GOT3 (cell line): ENCODE measurements around the gene MYO15A.

Experiments
- DNase-seq: peaks from one replicate; lab custom pipeline; 2025; ENCODE audit warnings: mixed read lengths; lab: John Stamatoyannopoulos, UW

The MYO15A gene, protein sequence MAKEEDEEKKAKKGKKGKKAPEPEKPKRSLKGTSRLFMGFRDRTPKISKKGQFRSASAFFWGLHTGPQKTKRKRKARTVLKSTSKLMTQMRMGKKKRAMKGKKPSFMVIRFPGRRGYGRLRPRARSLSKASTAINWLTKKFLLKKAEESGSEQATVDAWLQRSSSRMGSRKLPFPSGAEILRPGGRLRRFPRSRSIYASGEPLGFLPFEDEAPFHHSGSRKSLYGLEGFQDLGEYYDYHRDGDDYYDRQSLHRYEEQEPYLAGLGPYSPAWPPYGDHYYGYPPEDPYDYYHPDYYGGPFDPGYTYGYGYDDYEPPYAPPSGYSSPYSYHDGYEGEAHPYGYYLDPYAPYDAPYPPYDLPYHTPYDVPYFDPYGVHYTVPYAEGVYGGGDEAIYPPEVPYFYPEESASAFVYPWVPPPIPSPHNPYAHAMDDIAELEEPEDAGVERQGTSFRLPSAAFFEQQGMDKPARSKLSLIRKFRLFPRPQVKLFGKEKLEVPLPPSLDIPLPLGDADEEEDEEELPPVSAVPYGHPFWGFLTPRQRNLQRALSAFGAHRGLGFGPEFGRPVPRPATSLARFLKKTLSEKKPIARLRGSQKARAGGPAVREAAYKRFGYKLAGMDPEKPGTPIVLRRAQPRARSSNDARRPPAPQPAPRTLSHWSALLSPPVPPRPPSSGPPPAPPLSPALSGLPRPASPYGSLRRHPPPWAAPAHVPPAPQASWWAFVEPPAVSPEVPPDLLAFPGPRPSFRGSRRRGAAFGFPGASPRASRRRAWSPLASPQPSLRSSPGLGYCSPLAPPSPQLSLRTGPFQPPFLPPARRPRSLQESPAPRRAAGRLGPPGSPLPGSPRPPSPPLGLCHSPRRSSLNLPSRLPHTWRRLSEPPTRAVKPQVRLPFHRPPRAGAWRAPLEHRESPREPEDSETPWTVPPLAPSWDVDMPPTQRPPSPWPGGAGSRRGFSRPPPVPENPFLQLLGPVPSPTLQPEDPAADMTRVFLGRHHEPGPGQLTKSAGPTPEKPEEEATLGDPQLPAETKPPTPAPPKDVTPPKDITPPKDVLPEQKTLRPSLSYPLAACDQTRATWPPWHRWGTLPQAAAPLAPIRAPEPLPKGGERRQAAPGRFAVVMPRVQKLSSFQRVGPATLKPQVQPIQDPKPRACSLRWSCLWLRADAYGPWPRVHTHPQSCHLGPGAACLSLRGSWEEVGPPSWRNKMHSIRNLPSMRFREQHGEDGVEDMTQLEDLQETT (N-terminal part only)

DNA sequence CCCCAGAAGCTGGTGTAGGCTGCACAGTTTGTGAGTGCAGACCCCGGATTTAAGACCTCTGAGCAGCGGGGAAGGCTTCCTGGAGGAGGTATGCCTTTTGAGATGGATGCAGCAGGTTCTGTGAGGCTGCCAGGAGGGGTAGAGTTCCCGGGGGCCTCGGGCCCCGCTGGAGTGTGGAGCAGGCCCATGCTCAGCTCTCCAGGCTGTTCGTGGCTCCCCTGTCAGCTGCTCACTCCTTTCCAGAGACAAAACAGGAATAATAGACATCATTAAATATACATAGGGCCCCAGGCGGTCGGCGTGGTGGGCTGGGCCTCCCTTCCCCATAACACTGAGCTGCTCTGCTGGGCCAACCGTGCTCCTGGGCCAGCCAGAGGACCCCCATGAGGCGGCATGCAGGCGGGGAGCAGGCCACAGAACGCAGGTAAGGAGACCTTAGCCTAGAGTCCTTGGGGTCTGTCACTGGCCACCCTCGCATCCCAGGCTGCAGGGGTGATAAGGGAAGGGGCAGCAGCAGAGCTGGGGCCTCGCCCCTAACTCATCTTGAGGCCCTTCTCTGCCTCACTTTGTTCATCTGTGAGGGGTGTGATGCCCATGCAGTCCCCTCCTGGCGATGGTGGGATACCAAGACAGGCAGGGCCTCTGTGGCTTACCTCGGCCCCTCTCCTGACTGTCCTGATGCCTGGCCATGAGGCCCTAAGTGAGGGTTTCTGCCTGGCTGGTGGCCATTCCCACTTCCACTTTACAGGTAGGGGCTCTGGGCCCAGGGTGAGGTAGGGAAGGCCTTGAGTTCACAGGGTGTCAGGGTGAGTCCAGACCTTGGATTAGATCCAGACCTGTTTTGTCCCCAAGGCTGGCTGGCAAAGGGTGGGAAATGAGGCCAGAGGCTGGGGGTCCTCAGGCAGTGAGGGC, at the start of gene MYO15A:
Gene MYO15A (plus strand): TSS at position 356 of the 912 bp plus-strand sequence. CDS start 10,045 bp downstream, outside the sequence.
- no peak for DNase-seq

DNA sequence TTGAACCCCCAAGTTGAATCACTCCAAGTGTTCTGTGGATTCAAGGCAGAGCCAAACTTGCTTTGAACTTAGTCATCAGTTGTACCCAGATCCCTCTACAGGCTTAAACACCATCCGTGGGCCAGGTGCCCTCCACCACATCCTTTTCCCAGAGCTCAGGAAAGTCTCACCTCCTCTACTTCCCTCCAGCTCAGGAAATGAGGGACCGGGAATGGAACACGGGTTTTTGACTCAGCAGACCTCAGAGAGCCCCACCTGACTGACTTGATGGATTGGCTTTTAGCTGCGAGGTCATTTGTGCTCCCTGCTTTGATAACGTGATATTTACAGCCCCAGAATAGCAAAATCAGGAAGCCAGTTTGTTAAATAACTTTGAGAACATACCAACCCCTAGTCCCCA, 49.3 kb upstream of the MYO15A start:
- DNase-seq, result no peak

DNA sequence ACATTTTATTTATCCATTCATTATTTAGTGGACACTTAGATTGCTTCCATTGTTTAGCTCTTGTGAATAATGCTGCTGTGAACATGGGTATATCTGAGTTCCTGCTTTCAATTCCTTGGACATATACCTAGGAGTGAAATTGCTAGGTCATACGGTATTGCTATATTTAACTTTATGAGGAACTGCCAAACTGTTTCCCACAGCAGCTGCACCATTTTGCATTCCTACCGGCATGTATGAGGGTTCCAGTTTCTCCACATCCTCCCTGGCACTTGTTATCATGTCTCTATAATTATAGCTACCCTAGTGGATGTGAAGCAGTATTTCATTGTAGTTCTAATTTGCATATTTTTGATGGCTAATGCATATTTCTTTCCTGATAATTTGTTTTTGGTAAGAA, 44.5 kb upstream of the MYO15A start:
- no peak for DNase-seq

DNA sequence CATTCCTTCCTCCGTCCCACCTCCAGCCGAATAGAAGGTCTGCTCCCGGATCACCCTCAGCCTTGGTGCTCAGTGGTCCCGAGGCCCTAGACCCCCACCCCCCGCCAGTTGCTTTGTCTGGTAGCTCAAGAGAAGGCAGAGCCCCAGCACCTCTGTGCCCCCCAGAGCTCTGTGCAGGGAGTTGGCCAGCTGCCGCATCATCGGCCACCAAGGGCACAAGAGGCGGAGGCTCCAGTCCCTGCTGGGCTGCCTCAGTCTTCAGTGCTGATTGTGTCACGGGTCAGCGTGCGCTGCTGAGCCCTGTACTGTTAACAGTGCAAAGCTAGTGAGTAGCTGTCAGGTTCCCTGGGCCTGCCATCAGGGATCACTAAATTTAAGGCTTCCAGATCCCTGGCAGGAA, 43.0 kb upstream of the MYO15A start:
- DNase-seq, result no peak

DNA sequence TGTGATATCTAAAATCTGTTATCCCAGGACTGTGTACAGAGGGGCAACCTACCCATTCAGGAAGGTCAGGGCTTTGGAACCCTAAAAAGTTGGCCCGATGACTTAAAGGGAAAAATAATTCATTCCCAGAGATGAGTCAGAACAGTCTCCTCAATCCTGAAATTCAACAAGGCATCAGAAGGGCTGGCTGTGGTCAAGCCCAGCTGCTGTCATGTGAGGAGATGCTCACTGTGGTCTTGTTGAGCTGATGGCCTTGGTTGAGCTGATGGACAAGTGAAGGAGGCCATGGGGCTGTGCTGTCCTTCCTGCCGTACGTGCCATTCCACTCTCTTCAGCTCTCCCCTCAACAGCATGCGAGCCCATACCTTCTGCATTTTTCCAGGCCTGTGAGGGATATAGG, 41.7 kb upstream of the MYO15A start:
- DNase-seq, result no peak

DNA sequence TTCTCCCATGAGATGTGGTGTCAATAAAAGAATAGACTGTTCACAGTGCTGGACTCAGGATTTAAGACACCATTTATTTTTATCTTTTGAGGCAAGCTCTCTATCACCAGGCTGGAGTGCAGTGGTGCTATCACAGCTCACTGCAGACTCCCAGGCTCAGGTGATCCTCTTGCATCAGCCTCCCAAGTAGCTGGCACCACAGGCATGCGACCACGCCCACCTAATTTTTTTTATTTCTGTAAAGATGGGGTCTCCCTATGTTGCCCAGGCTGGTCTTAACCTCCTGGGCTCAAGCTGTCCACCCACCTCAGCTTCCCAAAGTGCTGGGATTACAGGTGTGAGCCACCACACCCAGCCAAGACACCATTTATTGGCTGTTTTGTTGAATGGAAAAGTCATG, 39.5 kb upstream of the MYO15A start:
- DNase-seq, result no peak

DNA sequence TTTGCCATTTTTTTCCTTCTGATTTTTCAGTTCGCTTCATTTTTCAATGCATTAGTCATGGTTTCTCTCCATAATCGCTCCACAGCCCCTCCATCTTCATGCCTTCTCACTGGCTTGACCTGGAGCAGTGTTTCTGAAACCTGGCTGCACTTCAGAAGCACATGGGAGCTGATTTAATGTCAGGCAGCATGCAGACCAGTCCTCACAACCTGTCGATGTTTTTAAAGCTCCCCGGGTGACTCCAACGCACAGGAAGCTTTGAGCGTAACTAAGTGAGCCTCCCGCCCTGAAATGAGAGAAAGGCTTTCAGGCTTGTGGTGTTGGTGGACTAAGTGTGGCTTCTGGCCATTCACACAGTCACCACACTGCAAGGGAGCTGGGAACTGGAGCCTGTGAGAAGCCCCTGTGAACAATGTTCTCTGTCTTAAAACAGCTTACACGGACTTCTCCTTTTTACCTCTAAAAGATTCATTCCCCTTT, 37.7 kb upstream of the MYO15A start:
- no peak for DNase-seq

DNA sequence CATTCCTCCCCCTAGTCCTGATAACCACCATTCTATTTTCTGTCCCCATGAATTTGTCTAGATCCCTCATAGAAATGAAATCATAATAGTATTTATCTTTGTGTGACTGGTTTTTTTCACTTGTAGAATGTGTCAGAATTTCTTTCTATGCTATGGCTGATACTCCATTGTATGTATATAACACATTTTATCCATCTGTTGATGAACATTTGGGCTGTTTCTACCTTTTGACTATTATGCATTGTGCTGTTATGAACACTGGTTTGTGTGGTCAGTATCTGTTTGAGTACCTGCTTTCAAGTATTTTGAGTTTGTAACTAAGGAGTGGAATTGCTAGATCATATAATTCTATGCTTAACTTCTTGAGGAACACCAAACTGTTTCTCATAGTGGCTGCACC, 36.8 kb upstream of the MYO15A start:
- no peak for DNase-seq

DNA sequence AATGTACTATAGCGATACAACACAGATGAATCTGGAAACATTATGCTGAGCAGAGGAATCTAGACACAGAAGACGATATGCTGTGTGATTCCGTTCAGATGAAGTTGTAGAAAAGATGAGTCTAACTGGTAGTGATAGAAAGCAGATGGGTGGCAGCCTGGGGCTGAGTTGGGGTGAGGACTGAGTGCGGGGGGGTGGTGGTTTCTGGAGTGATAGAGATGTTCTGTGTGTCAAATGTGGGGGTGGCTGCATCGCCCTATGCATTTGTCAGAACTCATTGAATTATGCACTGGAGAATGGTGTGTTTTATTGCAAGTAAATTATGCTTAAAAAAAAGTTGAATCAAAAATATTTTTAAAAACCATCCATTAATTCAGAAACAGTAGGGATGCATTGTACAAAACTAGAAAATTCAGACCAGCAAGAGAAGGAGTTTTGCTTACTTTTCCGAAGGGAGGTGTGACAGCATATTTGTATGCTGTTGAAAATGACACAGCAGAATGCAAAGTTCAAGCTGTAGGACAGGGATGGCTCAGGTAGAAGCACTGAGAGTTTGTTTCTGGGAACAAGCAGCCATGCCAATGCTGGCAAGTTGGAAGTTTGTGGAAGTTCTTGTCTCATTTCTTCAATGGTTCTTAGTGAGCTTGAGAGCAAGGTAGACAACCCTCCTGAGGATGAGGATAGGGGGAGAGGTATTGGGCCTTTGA, 33.8 kb upstream of the MYO15A start:
- DNase-seq, result no peak

DNA sequence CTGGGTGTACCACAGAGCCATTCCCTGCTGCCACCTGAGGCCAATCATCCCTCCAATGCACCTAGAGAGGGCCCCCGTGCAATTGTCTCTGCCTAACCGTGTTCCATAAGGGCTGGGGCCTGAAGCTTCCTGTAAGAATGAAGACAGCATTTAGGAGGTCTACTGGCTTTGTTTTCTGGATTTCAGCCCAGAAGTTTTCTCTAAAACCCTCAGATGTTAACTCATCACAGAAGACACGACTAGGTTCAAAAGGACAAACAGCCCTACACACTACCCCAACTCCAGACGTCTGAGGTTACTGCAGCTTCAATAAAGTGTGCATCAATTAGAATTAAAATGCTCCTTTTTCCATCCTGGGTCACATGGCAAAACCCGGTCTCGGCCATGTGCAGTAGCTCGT, 31.6 kb upstream of the MYO15A start:
- no peak for DNase-seq

DNA sequence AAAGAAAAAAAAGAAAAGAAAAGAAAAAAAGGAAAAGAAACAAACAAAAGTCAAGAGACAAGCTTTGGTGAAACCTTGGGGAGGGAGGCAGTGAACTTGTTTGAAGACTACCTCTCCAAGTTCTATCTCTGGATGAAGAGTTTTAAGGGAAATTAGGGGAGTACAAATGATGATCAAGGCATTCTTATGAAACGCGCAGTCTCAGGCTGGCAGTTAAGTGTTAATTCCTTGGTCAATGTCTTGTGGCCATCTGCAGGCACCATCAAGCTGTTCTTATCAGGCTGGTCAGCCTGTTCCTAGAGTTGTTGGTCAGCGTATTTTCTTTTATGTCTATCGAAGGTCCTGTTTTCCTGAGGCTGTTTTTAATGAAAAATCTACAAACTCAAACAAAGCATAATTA, 29.0 kb upstream of the MYO15A start:
- DNase-seq, result no peak

DNA sequence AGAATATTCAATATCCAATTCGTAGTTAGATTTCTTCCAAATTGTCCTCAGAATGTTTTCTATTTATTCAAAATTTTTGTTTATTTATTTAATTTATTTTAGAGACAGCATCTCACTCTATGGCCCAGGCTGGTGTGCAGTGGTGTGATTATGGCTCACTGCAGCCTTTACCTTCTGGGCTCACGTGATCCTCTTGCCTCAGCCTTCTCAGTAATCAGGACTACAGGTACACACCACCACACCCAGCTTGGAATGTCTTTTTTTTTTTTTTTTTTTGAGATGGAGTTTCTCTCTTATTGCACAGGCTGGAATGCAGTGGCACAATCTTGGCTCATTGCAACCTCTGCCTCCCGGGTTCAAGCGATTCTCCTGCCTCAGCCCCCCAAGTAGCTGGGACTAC, 24.3 kb upstream of the MYO15A start:
- DNase-seq, result no peak

DNA sequence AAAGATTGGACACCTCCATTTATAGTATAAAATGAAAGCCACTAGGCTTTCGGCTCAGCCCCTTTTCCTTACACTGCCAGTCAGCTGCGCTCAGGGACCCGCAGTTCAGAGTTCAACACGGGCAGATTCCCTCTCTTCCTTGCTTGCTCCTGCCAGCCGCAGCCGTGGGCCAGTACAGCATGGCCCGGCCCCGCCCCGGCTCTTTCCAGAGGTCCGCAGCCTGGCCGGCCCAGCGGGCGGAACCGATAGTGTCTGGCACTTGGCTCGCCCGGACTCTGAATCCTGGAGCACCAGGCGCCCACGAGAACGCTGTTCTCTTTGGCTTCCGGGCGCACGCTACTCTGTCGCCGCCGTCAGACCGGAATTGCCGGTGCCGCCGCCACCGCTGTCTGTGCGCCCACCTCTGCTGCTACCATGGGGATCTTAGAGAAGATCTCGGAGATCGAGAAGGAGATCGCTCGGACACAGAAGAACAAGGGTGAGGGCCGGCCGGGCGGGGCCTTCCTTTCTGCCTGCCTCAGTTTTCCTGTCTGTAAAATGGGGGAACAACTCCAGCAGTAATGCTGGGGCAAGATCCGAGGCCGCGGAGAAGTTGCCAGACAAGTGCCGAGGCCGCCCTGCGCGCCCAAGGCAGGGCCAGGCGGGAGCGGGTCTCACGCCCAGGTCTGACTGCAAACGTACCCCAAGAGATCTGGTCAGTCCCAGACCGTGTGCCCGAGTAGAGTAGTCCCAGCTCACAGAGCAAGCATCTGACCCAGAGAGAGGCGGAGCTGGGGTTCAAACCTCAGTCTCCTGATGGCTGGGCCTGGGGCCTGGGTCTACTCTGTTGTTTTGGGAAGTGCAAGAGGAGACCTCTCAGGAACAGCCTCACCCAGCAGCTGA, 20.7 kb upstream of the MYO15A start, which contains the start of gene DRG2:
Gene DRG2 (plus strand): TSS at position 339 of the 882 bp plus-strand sequence. CDS start 76 bp downstream, at position 415.
- peak; percentile 84 for DNase-seq

DNA sequence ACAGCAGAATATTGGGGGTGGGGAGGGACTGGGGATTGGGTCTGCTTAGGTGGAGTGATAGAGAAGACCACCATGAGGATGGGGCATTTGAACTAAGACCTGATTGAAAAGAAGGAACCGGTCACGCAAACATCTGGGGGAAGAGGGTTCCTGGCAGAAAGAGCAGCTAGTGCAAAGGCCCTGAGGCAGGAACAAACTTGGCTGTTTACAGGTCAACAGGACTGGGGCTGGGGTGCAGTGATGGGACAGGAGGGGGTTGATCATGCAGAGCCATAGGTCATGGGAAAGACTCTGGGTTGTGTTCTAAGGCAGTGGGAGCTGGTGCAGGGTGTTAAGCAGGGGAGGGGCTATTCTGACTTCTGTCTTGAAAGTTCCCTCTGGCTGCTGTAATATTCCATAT, 18.9 kb upstream of the MYO15A start:
- DNase-seq, result no peak

DNA sequence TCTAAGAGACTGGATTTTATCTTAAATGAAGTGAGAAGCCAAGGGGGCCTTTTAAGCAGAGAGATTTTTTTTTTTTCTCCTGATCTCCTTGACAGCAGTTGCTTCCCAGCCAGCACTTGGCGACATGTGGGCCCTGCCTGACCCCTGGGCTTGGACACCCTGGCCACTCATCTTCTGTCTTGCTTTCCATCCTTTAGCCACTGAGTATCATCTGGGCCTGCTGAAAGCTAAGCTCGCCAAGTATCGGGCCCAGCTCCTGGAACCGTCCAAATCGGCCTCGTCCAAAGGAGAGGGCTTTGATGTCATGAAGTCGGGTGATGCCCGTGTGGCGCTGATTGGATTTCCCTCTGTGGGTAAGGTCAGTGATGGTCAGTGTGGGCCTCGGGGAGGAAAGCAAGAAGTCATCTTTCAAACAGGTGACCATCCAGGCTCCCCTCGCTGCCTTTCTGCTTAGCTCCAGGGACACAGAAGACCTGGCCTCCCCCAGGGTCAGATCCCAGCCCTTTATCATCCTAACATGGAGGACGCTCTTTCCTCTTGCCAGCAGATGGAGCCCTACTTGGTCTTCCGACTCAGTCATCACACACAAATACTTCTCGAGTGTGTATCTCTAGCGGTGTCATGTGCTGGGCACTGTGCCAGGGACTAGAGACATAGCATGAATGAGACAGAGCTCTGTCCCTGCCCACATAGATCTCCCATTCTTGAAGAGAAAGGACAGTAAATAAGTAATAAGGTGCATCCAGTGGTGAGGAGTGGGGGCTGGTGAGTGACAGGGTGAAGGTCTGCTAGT, 14.7 kb upstream of the MYO15A start:
- no peak for DNase-seq

DNA sequence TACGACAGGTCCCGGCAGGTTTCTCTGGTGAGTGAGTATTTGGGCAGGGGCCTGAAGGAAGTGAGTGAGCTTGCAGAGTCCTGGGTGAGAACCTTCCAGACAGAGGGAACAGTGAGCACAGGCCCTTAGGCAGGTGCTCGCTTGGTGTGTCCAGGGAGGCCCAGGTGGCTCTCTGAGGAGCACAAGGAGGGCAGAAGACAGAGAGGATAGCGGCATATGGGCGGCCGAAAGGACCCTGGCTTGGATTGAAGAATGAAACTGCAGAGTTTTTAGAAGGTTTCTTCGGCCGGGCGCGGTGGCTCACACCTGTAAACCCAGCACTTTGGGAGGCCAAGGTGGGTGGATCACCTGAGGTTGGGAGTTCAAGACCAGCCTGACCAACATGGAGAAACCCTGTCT, 14.1 kb upstream of the MYO15A start:
- DNase-seq, result no peak

DNA sequence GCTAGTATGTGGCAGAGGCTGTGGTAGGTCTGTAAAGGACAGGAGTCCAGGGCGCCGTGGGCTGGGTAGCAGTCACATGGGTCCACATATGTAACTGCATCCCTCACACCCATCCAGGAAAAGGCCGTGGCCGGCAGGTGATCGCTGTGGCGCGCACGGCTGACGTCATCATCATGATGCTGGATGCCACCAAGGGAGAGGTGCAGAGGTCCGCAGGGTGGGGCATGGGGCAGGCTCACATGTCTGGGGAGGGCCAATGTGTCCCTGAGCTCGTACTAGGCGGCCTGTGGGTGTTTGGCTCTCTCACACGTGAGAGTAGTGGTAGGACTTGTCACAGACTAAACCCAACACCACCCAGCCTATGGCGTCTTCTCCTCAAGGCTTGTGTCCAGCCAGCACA, 9.0 kb upstream of the MYO15A start:
- DNase-seq, result no peak

DNA sequence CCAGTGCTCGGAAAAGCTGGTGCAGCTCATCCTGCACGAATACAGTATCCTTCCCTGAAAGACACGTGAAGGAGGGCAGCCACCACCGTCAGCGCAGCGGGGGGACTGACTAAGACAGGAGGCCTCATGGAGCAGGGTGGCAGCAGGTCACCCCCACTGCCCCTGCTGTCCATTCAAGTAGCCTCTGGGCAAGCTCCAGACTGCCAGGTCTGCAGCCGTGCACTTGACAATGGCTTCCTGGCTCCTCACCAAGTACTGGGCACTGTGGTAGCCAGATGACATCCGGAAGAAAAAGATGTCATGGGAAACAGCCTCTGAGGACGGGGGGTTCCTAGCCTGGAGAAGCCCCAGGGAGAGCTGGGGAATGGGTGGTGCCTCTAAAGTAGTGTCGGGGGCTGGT, 7.9 kb upstream of the MYO15A start:
- DNase-seq, result no peak

DNA sequence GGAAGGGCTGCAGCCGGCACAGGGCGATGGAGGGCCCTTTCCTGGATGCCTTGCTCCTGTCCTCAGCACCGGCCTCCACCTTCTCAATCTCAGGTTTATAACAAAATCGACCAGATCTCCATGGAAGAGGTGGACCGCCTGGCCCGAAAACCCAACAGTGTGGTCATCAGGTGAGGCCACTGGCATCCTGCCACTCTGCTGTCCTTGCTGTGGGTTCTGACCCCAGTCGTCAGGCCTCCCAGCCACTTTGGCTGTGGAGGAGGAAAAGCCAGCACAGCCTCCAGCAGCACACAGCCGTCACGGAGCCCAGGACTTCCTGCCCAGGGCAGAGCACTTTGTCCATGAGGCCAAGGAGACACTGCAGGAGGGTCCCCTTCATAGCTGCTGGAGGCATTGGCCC, 6.7 kb upstream of the MYO15A start:
- DNase-seq, result no peak
